ENCODE measurements around the gene AGER.

DNA sequence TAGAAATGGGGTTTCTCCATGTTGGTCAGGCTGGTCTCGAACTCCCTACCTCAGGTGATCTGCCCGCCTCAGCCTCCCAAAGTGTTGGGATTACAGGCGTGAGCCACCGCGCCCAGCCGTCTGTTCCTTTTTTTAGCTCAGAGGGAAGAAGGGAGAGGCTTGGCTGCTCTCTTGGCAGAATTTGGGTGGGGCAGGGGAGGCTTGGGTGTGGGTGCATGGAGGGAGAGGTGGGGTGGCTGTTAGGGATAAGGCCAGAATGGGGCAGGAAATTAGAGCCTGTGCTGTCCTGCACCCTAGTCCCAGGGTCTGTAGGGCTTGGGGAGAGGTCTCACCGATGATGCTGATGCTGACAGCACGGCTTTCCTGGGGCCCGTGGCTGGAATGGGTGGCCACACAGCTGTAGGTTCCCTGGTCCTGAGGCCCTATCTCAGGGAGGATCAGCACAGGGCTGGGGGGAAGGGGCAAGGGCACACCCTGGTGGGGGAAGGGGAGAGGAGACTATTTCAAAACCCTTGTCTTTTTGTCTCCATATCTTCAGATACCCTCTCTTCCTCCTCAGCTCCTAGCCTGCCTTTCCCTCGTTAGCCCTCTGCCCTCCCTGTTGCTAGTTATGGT is 2.0 kb downstream of the AGER start:
- TF ChIP-seq, protein P1, sequence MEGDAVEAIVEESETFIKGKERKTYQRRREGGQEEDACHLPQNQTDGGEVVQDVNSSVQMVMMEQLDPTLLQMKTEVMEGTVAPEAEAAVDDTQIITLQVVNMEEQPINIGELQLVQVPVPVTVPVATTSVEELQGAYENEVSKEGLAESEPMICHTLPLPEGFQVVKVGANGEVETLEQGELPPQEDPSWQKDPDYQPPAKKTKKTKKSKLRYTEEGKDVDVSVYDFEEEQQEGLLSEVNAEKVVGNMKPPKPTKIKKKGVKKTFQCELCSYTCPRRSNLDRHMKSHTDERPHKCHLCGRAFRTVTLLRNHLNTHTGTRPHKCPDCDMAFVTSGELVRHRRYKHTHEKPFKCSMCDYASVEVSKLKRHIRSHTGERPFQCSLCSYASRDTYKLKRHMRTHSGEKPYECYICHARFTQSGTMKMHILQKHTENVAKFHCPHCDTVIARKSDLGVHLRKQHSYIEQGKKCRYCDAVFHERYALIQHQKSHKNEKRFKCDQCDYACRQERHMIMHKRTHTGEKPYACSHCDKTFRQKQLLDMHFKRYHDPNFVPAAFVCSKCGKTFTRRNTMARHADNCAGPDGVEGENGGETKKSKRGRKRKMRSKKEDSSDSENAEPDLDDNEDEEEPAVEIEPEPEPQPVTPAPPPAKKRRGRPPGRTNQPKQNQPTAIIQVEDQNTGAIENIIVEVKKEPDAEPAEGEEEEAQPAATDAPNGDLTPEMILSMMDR (tag by site-specific recombination; IDR thresholded peaks at IDR 0.05), result no peak; the same call in 1 of the 2 replicates
- no peak for TF ChIP-seq ZNF514 (tag by site-specific recombination; IDR thresholded peaks at IDR 0.05)
- no peak for TF ChIP-seq HOXA7 (CRISPR knock-in tag; IDR thresholded peaks at IDR 0.05; ENCODE audit: borderline replicate concordance)
- TF ChIP-seq, protein P2, sequence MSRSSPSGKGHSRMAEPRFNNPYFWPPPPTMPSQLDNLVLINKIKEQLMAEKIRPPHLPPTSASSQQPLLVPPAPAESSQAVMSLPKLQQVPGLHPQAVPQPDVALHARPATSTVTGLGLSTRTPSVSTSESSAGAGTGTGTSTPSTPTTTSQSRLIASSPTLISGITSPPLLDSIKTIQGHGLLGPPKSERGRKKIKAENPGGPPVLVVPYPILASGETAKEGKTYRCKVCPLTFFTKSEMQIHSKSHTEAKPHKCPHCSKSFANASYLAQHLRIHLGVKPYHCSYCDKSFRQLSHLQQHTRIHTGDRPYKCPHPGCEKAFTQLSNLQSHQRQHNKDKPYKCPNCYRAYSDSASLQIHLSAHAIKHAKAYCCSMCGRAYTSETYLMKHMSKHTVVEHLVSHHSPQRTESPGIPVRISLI (tag by site-specific recombination; IDR thresholded peaks at IDR 0.05), result no peak
- no peak for TF ChIP-seq ZNF707 (tag by site-specific recombination; IDR thresholded peaks at IDR 0.05)
- TF ChIP-seq, protein P3, sequence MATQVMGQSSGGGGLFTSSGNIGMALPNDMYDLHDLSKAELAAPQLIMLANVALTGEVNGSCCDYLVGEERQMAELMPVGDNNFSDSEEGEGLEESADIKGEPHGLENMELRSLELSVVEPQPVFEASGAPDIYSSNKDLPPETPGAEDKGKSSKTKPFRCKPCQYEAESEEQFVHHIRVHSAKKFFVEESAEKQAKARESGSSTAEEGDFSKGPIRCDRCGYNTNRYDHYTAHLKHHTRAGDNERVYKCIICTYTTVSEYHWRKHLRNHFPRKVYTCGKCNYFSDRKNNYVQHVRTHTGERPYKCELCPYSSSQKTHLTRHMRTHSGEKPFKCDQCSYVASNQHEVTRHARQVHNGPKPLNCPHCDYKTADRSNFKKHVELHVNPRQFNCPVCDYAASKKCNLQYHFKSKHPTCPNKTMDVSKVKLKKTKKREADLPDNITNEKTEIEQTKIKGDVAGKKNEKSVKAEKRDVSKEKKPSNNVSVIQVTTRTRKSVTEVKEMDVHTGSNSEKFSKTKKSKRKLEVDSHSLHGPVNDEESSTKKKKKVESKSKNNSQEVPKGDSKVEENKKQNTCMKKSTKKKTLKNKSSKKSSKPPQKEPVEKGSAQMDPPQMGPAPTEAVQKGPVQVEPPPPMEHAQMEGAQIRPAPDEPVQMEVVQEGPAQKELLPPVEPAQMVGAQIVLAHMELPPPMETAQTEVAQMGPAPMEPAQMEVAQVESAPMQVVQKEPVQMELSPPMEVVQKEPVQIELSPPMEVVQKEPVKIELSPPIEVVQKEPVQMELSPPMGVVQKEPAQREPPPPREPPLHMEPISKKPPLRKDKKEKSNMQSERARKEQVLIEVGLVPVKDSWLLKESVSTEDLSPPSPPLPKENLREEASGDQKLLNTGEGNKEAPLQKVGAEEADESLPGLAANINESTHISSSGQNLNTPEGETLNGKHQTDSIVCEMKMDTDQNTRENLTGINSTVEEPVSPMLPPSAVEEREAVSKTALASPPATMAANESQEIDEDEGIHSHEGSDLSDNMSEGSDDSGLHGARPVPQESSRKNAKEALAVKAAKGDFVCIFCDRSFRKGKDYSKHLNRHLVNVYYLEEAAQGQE (tag by site-specific recombination; IDR thresholded peaks at IDR 0.05), result no peak
- TF ChIP-seq MZF1 (tag by site-specific recombination; IDR thresholded peaks at IDR 0.05; ENCODE audit: borderline replicate concordance), result no peak
- TF ChIP-seq, protein P4, sequence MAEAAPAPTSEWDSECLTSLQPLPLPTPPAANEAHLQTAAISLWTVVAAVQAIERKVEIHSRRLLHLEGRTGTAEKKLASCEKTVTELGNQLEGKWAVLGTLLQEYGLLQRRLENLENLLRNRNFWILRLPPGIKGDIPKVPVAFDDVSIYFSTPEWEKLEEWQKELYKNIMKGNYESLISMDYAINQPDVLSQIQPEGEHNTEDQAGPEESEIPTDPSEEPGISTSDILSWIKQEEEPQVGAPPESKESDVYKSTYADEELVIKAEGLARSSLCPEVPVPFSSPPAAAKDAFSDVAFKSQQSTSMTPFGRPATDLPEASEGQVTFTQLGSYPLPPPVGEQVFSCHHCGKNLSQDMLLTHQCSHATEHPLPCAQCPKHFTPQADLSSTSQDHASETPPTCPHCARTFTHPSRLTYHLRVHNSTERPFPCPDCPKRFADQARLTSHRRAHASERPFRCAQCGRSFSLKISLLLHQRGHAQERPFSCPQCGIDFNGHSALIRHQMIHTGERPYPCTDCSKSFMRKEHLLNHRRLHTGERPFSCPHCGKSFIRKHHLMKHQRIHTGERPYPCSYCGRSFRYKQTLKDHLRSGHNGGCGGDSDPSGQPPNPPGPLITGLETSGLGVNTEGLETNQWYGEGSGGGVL (tag by site-specific recombination; IDR thresholded peaks at IDR 0.05), result no peak
- no peak for TF ChIP-seq ZNF146 (tag by site-specific recombination; IDR thresholded peaks at IDR 0.05)
- no peak for TF ChIP-seq ZNF548 (tag by site-specific recombination; IDR thresholded peaks at IDR 0.05)
- no peak for TF ChIP-seq TCF7L2 (IDR thresholded peaks at IDR 0.05; ENCODE audit: borderline replicate concordance, low read depth, low read length)
- no peak for TF ChIP-seq KLF9 (tag by site-specific recombination; IDR thresholded peaks at IDR 0.05; ENCODE audit: low read depth)
